Measurements from ENCODE around the gene PSMB5. TPM values are rescaled to one million over a fixed set of nuclear protein-coding genes. Genes with fewer than 3 reads are reported as not detected.

Gene PSMB5
- total and polyA plus RNA-seq, 7 experiments from 2014 or later, result 19.2 to 74.2 (median 37.4) TPM

GRCh38 chr14:22981090-22981875 is 53.4 kb downstream of the PSMB5 start:
- H3K27me3 Mint-ChIP-seq, result peaks cover 0 to 29% (median 0%) of the 10 kb centered on the region in 5 donors
- H3K36me3 Mint-ChIP-seq, result peaks cover 0 to 3% (median 0%) of the 10 kb centered on the region in 5 donors
- Histone ChIP-seq H3K4me1 (ENCODE audit: control insufficient read depth in 2 of 2, insufficient read depth in 2 of 2, low read length in 2 of 2) (peaks cover 0 to 8% of the 10 kb centered on the region in 2 donors), H3K36me3 (ENCODE audit: control insufficient read depth in 2 of 3, insufficient read depth in 3 of 3, low read length in 3 of 3) (peaks cover 0 to 5% (median 0%) of the 10 kb centered on the region in 3 experiments), H3K27me3 (ENCODE audit: control insufficient read depth in 2 of 2, insufficient read depth in 2 of 2, low read length in 2 of 2) (no peaks in the 10 kb centered on the region), H3K27ac (ENCODE audit: low read depth, low read length) (no peak overlapping the region), H3K9me3 (ENCODE audit: control insufficient read depth in 2 of 3, low read length in 3 of 3) (no peaks in the 10 kb centered on the region), H3K4me3 (ENCODE audit: low read length) (peak overlapping the region; percentile 76)
- CTCF ChIA-PET, result interaction anchor here (0.5 to 9.4 kb wide), 9 partner anchors 7 to 410 kb away, joined by 3 to 264 read pairs (median 19); partner anchors contain the start of gene CDH24
- H3K4me1 Mint-ChIP-seq, result peaks cover 0 to 12% (median 9%) of the 10 kb centered on the region in 7 donors
- POLR2A ChIA-PET, result interaction anchor here (0.6 to 9.2 kb wide), 6 partner anchors 41 to 113 kb away, joined by 3 to 76 read pairs (median 4); partner anchors contain the start of genes ACIN1, C14orf119, CDH24 and PRMT5
- ATAC-seq (peak; percentile 12), DNase-seq (peak in 7 of 9 donors; percentile 21 to 36 (median 26))
- H3K9me3 Mint-ChIP-seq, result no peaks in the 10 kb centered on the region
- H3K27ac Mint-ChIP-seq, result peak overlapping the region in 1 of 9 donors; percentile 39
- intact Hi-C loops (cut with micrococcal nuclease), result loop anchor here in 1 of 2 donors (5.0 to 10.0 kb wide), 2 partner anchors 204 to 1069 kb away; partner anchors contain the start of gene SLC7A8
- peak overlapping the region in 8 of 10 donors; percentile 52 to 80 (median 74) for H3K4me3 Mint-ChIP-seq

- no peak overlapping the region for H3K27ac ChIP-seq (ENCODE audit: low read depth, low read length)
- Mint-ChIP-seq H3K4me1 (peaks cover 0 to 12% (median 9%) of the 10 kb centered on the region in 7 donors), H3K27ac (peak overlapping the region in 2 of 9 donors; percentile 28 to 56), H3K36me3 (peaks cover 0 to 3% (median 0%) of the 10 kb centered on the region in 5 donors), H3K4me3 (peak overlapping the region in 9 of 10 donors; percentile 52 to 83 (median 73)), H3K27me3 (peaks cover 0 to 29% (median 0%) of the 10 kb centered on the region in 5 donors), H3K9me3 (no peaks in the 10 kb centered on the region)
- no peaks in the 10 kb centered on the region for H3K9me3 ChIP-seq (ENCODE audit: control insufficient read depth in 2 of 3, low read length in 3 of 3)
- H3K4me3 ChIP-seq (ENCODE audit: low read length), result peak overlapping the region; percentile 76
- DNase-seq (peak in 4 of 9 donors; percentile 8 to 21 (median 10)), ATAC-seq (no peak)
- H3K27me3 ChIP-seq (ENCODE audit: control insufficient read depth in 2 of 2, insufficient read depth in 2 of 2, low read length in 2 of 2), result no peaks in the 10 kb centered on the region
- ChIA-PET CTCF (interaction anchor here (0.5 to 9.4 kb wide), 6 partner anchors 6 to 410 kb away, joined by 3 to 264 read pairs (median 36); partner anchors contain the start of gene CDH24), POLR2A (interaction anchor here (0.6 to 9.2 kb wide), 4 partner anchors 71 to 82 kb away, joined by 3 to 76 read pairs (median 3); partner anchors contain the start of gene CDH24)
- peaks cover 0 to 8% of the 10 kb centered on the region in 2 donors for H3K4me1 ChIP-seq (ENCODE audit: control insufficient read depth in 2 of 2, insufficient read depth in 2 of 2, low read length in 2 of 2)
- intact Hi-C loops (cut with micrococcal nuclease), result loop anchor here in 1 of 2 donors (5.0 to 10.0 kb wide), 2 partner anchors 204 to 1068 kb away; partner anchors contain the start of gene SLC7A8
- H3K36me3 ChIP-seq (ENCODE audit: control insufficient read depth in 2 of 3, insufficient read depth in 3 of 3, low read length in 3 of 3), result peaks cover 0 to 5% (median 0%) of the 10 kb centered on the region in 3 experiments
Measured at GRCh38 chr14:22980672-22981089, 54.0 kb downstream of the PSMB5 start.

- H3K36me3 ChIP-seq (ENCODE audit: control insufficient read depth in 2 of 3, insufficient read depth in 3 of 3, low read length in 3 of 3), result peaks cover 0 to 5% (median 0%) of the 10 kb centered on the region in 3 experiments
- Mint-ChIP-seq H3K4me3 (peak overlapping the region in 9 of 10 donors; percentile 40 to 83 (median 73)), H3K4me1 (peaks cover 0 to 12% (median 9%) of the 10 kb centered on the region in 7 donors), H3K9me3 (no peaks in the 10 kb centered on the region), H3K27ac (peak overlapping the region in 8 of 9 donors; percentile 7 to 72 (median 40)), H3K36me3 (peaks cover 0 to 3% (median 0%) of the 10 kb centered on the region in 5 donors), H3K27me3 (peaks cover 0 to 29% (median 0%) of the 10 kb centered on the region in 5 donors)
- H3K4me3 ChIP-seq (ENCODE audit: low read length), result no peak overlapping the region
- H3K4me1 ChIP-seq (ENCODE audit: control insufficient read depth in 2 of 2, insufficient read depth in 2 of 2, low read length in 2 of 2), result peaks cover 0 to 8% of the 10 kb centered on the region in 2 donors
- no peaks in the 10 kb centered on the region for H3K27me3 ChIP-seq (ENCODE audit: control insufficient read depth in 2 of 2, insufficient read depth in 2 of 2, low read length in 2 of 2)
- POLR2A ChIA-PET, result interaction anchor here (0.6 to 1.0 kb wide), 3 partner anchors 78 to 310 kb away, joined by 3 read pairs; partner anchors contain the start of gene CDH24
- intact Hi-C loops (cut with micrococcal nuclease), result loop anchor here in 1 of 2 donors (5.0 to 10.0 kb wide), 2 partner anchors 205 to 1068 kb away; partner anchors contain the start of gene SLC7A8
- CTCF ChIA-PET, result no interaction called here
- DNase-seq (no peak), ATAC-seq (no peak)
- H3K9me3 ChIP-seq (ENCODE audit: control insufficient read depth in 2 of 3, low read length in 3 of 3), result no peaks in the 10 kb centered on the region
- H3K27ac ChIP-seq (ENCODE audit: low read depth, low read length), result no peak overlapping the region
Measured at GRCh38 chr14:22979748-22980392, 54.8 kb downstream of the PSMB5 start.

- CTCF ChIA-PET, result no interaction called here
- intact Hi-C loops (cut with micrococcal nuclease), result no loop called here
- Mint-ChIP-seq H3K27ac (peak overlapping the region in 5 of 9 donors; percentile 7 to 76 (median 44)), H3K9me3 (no peaks in the 10 kb centered on the region), H3K4me1 (peaks cover 0 to 12% (median 9%) of the 10 kb centered on the region in 7 donors), H3K27me3 (peaks cover 0 to 29% (median 0%) of the 10 kb centered on the region in 5 donors), H3K4me3 (peak overlapping the region in 3 of 10 donors; percentile 44 to 78 (median 68)), H3K36me3 (peaks cover 0 to 3% (median 0%) of the 10 kb centered on the region in 5 donors)
- peaks cover 0 to 5% (median 0%) of the 10 kb centered on the region in 3 experiments for H3K36me3 ChIP-seq (ENCODE audit: control insufficient read depth in 2 of 3, insufficient read depth in 3 of 3, low read length in 3 of 3)
- no peaks in the 10 kb centered on the region for H3K9me3 ChIP-seq (ENCODE audit: control insufficient read depth in 2 of 3, low read length in 3 of 3)
- ATAC-seq (no peak), DNase-seq (no peak)
- H3K27me3 ChIP-seq (ENCODE audit: control insufficient read depth in 2 of 2, insufficient read depth in 2 of 2, low read length in 2 of 2), result no peaks in the 10 kb centered on the region
- H3K27ac ChIP-seq (ENCODE audit: low read depth, low read length), result no peak overlapping the region
- POLR2A ChIA-PET, result interaction anchor here (0.6 kb wide), 1 partner anchor 311 kb away, joined by 3 read pairs; no protein-coding TSS in a partner anchor
- no peak overlapping the region for H3K4me3 ChIP-seq (ENCODE audit: low read length)
- H3K4me1 ChIP-seq (ENCODE audit: control insufficient read depth in 2 of 2, insufficient read depth in 2 of 2, low read length in 2 of 2), result peaks cover 0 to 8% of the 10 kb centered on the region in 2 donors
Measured at GRCh38 chr14:22978981-22979671, 55.6 kb downstream of the PSMB5 start.

- DNase-seq (no peak), ATAC-seq (no peak)
- Histone ChIP-seq H3K27ac (ENCODE audit: low read depth, low read length) (no peak overlapping the region), H3K27me3 (ENCODE audit: control insufficient read depth in 2 of 2, insufficient read depth in 2 of 2, low read length in 2 of 2) (no peaks in the 10 kb centered on the region), H3K4me3 (ENCODE audit: low read length) (no peak overlapping the region), H3K9me3 (ENCODE audit: control insufficient read depth in 2 of 3, low read length in 3 of 3) (no peaks in the 10 kb centered on the region), H3K4me1 (ENCODE audit: control insufficient read depth in 2 of 2, insufficient read depth in 2 of 2, low read length in 2 of 2) (peaks cover 0 to 8% of the 10 kb centered on the region in 2 donors), H3K36me3 (ENCODE audit: control insufficient read depth in 2 of 3, insufficient read depth in 3 of 3, low read length in 3 of 3) (peaks cover 0 to 5% (median 0%) of the 10 kb centered on the region in 3 experiments)
- H3K9me3 Mint-ChIP-seq, result no peaks in the 10 kb centered on the region
- H3K36me3 Mint-ChIP-seq, result peaks cover 0 to 3% (median 0%) of the 10 kb centered on the region in 5 donors
- H3K27ac Mint-ChIP-seq, result peak overlapping the region in 2 of 9 donors; percentile 22 to 76
- H3K27me3 Mint-ChIP-seq, result peaks cover 0 to 29% (median 0%) of the 10 kb centered on the region in 5 donors
- intact Hi-C loops (cut with micrococcal nuclease), result no loop called here
- H3K4me1 Mint-ChIP-seq, result peaks cover 0 to 12% (median 9%) of the 10 kb centered on the region in 7 donors
- POLR2A ChIA-PET, result interaction anchor here (1.5 kb wide), 1 partner anchor 23 kb away, joined by 4 read pairs; no protein-coding TSS in a partner anchor
- H3K4me3 Mint-ChIP-seq, result peak overlapping the region in 1 of 10 donors; percentile 44
- CTCF ChIA-PET, result interaction anchor here (0.5 to 8.3 kb wide), 2 partner anchors 6 to 81 kb away, joined by 4 to 165 read pairs; partner anchors contain the start of gene AJUBA
Measured at GRCh38 chr14:22978487-22978837, 56.2 kb downstream of the PSMB5 start.
